Inferior parietal cortex (tissue), 1 donor: ENCODE results near the gene SBK3.
"Not testable (repeated sequence)": the region's sequence is repeated elsewhere in the genome, so short reads cannot be mapped to it uniquely, and the experiment has no call there.

Experiments
- DNase-seq: peaks from one replicate; pipeline ENCODE4 v3.0.0-alpha.2; 2016; ENCODE audit errors: extremely low spot score

Gene SBK3

DNA sequence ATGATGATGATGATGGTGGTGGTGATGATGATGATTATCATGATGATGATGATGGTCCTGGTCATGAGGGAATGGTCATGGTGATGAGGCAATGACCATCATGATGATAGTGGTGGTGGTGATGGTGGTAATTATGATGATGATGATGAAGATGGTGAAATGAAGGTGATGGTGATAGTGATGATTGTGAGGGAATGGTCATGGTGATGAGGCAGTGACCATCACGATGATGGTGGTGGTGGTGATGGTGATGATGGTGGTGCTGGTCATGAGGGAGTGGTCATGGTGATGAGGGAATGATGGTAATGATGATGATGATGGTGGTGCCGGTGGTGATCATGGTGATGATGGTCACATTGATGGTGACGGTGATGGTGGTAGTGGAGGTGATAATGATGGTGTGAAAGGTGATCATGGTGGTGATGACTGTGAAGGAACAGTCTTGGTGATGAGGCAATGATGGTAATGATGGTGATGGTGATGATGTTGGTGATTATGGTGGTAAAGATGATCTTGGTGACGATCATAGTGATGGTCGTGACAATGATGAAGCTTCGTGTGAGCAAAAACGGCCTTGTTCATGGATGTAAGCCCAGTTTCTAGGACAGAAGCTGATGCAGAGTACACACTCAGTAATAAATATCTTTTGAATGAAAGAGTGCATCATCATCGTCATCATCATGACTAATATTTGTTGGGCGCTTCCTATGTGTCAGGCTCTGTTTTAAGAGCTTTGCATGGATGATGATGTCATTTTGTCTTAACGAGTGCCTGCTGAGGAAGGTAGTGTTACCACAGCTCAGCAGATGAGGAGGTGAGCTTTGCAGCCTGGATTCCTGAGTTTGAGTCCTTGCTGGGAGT lies 25.7 kb downstream of the SBK3 start:
- DNase-seq, result no peak

DNA sequence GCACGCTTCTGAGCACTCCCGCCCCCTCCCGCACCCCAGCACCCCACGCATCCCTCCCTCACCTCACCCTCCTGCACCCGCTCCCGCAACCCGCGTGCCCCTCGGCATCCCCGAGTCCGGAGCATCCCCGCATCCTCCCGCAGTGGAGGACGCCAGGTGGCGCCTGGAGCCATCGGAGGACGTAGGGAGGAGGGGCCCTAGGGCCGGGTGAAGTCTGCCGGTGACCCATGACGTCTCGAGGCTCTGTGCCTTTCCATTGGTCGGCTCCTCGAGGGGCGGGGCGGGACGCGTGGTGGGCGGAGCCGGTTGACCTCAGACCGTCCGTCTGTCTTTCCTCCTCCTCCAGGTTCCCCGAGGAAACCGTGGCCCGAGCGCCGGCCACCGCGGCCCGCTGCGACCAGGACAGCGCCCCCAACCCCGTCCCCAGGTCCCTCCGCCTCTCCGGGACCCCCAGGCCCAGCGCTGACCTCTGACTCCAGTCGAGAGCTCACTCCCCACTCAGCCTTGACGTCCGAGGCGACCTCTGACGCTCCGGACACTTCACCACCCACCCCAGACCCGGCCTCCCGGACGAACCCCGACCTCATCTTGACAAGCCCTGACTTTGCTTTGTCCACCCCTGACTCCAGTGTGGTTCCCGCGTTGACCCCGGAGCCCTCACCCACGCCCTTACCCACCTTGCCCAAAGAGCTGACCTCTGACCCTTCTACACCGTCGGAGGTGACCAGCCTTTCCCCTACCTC lies 28.3 kb downstream of the SBK3 start:
- DNase-seq, result peak; percentile 92

DNA sequence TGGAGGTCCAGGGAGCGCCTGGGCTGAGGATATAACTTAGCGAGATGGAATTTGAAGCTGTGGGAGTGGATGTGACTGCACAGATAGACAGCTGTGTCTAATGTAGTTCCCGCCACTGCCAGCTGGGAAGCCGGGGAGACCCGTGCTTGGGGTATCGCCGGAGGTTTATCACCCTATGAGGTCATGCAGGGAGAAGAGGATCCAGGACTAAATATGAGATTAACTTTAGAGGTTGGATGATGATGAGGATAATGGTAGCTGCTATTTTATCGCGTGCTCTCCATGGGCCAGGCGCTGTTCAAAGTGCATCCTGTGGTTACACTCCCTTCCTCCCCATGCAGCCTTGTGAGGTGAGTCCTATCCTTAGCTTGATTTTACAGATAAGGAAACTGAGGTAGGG lies 37.2 kb downstream of the SBK3 start:
- no peak for DNase-seq

DNA sequence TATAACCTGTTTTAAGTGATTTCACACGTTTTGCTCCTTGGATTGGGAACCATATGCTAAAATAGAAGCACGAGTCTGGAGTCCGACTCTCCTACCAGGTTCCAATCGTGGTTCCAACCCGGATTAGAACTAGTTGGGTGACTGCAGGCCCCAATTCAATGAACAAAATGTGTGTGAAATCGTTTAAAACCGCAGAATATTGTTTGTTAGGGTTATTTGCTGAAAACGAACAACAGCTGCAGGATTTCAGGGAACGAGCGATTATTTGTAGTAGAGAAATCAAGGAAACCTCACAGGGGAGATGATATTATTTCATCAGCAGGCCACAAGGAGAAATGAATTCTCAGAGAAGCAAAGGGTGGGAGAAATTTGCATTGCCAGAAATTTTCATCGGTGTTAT lies 40.4 kb downstream of the SBK3 start:
- no peak for DNase-seq

DNA sequence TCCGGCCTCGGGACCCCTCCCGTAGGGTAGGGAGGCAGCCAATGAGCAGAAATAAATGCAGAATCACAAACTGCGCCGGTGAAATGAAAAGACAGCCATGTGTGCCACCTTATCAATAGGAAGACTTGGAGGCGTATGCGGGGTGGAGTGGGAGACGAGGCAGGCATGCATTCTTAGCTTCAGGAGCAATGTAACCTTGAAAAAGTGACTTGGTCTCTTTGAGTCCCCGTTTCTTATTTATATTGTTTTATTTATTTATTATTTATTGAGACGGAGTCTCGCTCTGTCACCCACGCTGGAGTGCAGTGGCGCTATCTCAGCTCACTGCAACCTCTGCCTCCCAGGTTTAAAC lies 41.1 kb downstream of the SBK3 start:
- no peak for DNase-seq

DNA sequence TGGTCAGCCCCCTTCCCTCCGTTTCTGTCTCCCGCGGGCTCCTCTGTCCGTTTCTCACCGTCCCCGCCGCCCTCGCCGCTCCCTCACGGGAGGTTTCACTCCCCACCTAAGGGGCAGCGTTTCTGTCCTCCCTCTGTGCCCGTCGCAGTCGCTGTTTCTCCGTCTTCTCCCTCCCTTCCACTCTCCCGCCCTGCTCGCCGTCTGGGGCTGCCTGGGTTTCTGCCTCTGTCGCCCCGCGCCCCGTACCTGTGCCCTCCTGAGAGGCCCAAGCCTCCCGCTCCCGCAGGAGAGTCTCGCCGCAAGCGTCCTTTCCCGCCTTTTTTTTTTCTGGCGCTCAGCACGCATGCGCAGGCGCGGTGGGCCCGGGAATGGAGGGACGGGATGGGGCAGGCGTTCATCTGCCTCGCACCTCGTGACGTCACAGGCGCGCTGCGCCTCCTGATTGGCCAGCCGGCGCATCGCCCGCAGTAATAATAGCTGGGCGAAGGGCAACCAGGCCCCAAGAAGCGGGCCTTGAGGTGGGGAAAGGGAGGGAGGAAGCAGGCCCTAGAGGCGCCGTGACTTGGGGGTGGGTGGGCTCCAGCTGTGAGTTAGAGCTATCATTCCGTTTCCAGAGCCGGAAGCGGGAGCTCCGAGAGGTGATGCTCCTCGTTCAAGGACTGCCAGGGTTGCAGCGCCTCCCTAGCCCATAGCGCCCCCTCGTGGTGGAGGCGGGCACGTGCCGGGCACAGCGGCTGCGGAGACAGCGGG lies 41.7 kb downstream of the SBK3 start:
- peak; percentile 97 for DNase-seq

DNA sequence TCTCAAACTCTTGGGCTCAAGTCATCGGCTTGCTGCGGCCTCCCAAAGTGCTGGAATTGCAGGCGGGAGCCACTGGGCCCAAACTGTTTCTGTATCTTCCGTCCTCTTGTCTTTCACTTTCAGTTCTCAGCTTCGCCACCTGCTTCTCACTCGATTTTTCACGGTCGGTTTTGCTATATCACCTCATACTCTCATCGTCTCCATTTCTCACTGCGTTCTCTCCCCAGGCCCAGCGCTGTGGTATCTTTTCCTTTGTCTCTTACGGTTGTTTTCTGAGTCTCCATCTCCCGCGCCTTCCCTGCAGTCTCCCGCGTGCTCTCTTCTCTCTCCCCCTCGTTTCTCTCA lies 42.2 kb downstream of the SBK3 start:
- no peak for DNase-seq

DNA sequence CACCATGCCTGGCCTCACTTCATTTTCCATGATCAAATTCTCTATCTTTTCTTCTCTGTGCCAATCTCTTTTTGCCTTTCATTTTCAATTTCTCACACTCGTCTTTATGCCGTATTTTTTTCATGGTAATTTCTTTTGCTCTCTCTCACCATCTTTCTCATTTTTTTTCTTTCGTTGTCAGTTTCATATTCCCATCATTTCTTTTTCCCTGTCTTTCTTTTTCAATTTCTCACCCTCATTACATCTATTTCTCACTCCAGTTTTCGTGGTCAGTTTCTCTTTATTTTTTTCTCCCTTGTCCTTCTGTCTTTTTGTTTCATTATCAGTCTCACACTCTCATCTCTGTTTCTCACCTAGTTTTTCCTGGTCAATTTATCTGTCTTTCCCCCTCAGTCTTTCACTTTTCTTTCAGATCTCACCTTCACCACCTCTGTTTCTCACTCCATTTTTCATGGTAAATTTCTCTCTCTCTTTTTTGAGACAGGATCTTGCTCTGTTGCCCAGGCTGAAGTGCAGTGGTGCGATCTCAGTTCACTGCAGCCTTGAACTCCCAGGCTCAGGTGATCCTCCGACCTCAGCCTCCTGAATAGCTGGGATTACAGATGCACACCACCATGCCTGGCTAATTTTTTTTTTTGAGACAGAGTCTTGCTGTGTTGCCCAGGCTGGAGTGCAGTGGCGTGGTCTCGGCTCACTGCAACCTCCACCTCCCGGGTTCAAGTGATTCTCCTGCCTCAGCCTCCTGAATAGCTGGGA lies 43.0 kb downstream of the SBK3 start:
- no peak for DNase-seq

DNA sequence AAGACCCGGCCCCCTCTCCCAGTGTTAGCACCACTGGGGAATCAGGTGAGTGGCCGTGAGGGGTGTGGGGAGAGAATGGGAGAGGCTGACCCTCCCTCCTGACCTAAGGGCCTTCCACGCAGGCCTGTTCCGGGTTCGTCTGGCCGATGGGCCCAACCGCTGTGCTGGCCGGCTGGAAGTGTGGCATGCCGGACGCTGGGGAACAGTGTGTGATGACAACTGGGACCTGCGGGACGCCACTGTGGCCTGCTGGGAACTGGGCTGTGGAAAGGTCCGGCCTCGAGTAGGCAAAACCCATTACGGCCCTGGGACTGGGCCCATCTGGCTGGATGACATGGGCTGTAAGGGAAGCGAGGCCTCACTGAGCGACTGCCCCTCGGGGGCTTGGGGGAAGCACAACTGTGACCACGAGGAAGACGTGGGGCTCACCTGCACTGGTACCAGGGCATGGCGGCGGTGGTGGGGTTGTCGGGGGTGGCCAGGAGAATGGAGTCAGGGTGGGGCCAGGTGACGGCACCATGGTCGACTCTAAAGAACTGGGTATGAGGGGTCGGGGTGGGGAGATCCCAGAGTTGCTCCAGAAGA lies 44.9 kb downstream of the SBK3 start:
- no peak for DNase-seq

DNA sequence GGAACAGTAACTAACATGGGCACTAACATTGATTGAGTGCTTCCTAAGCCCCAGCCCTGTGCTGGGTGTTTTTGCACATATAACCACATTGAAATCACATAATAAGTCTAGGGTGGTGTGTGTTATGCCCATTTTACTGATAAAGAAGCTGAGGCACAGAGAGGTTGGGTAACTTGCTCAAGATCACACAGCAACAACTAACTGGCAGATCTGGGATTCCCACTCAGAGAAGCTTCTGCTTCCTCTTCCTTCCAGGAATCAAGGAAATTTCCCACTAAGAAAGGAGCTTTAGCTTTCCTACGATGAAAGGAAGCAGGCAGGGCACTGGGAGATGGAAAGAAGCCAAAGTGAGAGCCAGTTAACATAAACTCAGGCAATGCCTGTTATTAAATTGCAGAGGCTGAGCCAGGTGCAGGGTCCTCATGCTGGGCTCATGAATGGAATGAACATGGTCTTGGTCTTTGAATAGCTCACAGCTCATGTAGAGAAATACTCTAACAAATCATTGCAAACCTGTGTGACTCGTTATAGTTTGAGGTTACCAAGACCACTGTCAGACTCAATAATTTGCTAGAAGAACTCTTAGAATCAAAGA lies 47.0 kb downstream of the SBK3 start:
- DNase-seq, result no peak

DNA sequence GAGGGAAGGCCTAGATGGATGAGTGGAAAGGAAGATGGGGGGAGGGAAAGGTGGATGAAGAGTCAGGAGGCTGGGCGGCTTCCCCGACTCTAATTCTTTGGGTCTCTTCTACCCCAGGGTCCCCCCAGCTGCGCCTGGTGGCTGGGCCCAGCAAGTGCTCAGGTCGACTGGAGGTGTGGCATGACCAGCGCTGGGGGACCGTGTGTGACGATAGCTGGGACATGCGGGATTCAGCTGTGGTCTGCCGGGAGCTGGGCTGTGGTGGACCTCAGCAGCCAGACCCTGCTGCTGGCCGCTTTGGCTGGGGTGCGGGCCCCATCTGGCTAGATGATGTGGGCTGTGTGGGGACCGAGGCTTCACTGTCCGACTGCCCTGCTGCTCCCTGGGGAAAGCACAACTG lies 47.6 kb downstream of the SBK3 start:
- no peak for DNase-seq

DNA sequence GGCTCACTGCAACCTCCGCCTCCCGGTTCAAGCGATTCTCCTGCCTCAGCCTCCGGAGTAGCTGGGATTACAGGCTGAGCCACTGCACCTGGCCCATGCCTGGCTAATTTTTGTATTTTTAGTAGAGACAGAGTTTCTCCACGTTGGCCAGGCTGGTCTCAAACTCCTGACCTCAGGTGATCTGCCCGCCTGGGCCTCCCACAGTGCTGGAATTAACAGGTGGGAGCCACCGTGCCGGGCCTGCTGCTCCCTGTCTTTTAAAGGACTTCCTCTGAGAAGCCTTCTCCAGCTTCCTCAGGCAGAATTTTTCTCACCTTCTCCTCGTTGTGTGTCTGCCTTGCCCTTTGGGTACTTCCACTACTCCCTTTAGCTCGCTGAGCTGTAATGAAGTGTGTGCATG lies 48.5 kb downstream of the SBK3 start:
- not testable (repeated sequence) for DNase-seq

DNA sequence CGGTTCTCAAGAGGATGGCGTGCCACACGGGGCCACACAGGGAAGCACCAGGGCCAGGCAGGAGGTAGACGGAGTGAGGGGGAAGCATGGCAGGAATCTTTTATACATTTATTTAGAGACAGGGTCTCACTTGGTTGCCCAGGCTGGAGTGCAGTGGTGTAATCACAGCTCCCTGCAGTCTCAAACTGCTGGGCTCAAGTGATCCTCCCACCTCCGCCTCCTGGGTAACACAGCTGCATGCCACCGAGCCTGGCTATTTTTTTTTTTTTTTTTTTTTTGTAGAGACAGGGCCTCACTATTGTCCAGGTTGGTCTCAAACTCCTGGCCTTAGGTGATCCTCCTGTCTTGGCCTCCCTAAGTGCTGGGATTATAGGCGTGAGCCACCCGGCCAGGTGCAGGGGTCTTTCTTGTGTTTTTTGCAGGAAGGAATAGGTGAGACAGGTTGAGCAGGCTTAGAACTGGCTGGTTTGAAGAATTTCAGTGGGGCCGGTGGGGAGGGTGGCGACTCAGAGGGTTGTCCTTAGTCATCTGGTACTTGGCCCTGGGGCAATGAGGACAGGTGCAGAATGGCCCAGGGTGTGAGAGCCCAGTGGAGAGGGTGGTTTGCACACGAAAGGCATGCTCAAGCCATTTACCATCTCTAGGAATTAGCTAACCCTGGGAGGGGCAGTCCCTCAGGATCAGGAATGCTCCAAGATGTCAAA lies 49.5 kb downstream of the SBK3 start:
- no peak for DNase-seq

DNA sequence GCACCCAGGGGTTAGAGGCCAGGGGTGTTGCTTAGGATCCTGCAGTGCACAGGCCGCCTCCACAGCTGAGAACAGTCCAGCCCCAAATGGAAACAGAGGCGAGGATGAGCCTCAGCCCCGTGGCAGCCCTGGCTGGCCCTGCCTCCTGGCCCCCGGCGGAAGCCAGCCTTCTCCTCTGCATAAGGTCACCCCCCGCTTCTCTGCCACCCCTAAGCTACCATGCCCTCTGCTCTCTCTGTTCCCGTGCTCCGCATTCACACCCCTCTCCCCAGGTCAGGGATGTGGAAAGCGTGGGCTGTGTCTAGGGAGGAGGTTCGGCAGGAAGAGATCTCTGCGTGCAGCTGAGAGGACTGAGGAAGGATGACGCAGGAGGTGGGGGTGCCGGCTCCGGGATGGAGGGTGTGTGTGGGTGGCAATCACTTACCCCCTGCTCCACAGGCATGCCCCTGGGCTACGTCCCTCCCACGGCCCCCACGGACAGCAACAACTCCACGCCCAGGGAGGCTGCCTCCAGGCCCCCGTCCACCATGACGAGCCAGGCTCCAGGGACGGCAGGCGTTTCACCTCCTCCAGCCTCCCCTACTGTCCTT lies 51.1 kb downstream of the SBK3 start:
- DNase-seq, result no peak

DNA sequence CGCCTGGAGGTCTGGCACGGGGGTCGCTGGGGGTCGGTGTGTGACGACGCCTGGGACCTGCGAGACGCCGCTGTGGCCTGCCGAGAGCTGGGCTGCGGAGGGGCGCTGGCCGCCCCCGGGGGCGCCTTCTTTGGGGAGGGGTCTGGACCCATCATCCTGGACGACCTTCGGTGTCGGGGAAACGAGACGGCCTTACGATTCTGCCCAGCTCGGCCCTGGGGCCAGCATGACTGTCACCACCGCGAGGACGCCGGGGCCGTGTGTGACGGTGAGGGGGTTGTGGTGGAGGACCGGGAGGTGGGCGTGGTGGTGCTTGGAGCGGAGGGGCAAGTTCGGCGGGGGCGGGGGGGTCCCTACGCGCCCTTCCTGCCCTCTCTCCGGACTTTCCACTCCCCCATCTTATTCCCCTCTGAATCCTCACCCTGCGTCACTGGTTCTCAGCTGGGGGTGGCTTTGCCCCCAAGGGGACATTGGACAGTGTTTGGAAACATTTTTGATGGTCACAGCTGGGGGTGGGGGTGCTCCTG lies 51.6 kb downstream of the SBK3 start:
- DNase-seq, result no peak

DNA sequence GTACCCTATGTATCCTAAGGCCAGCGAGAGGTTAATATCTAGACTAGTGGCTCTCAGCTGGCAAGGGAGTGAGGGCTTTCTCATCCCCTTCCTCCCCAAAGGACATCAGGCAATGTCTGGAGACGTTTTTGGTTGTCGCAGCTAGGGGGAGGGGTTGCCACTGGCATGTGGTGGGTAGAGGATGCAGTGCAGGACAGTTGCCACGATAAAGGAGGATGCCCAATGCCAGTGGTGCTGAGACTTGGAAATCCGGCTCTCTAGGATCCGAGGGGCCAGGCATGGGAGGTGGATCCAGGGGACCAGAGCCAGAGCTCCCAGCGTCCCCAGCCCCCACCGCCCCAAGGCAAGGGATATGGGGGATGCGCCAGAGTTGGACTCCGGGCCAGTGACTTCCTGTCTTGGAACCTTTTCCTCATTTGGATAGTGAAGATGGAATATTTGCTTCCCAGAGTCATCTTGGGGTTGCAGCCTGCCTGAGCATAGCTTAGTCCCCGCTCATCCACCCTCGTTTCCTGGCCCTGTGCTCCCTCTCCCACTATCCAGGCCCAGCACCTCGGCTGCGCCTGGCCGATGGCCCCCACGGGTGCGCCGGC lies 52.2 kb downstream of the SBK3 start:
- DNase-seq, result no peak

DNA sequence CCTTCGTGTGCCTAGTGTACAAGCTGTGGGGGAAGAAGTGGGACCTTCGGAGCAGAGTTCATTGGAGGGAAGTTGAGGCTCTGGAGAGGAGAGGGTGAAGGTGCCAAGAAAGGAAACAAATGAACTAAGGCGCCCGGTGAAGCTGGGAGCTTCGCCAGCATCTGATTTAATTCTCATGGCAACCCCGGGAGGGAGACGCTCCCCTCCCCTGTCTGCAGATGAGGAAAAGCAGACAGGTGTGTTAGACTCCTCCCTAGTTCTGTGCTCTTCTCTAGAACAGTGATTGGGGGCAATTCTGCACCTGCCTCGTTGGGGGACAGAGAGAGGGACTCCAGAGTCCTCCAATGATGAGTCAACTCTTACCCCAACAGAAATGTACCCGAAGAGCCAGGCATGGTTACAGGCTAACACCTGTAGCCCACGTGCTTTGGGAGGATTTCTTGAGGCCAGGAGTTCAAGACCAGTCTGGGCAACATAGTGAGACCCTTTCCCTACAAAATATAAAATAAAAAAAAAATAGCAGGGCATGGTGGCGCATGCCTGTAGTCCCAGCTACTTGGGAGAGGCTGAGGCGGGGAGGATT lies 52.9 kb downstream of the SBK3 start:
- DNase-seq, result no peak

DNA sequence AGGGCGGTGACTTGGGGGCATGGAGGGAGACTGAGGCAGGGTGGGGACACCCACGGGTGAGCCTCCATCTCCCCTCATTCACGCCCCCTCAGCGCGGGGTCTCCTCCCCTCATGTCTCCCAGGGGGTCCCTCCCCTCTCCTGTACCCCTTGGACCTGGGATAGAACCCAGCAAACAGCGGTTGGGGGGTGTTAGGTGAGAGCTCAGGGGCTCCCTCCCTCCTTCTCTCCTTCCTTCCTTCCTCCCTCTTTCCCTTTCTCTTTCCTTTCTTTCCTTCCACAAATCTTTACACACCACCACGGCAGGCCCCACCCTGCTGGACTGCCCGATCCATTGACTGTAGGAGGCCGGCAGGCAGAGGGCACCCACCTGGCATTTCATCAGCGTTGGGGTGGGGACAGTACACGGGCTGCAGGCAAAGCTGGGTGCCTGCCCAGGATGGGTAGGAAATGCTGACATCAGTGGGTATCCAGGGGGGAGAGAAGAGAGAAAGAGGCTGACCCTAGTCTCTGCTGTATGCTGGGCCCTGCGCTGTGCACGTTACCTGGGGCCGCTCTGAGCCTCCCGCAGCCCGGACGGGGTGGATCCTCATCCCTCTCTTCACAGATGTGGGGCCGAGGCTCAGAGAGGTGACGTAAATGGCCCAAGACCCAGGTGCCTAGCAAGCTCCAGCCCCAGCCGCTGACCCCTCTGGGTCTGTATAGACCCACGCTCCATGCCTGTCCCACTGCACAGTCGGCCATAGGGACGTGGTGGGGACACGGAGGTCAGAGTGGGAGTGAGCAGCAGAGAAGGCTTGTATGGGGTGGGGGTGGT lies 53.6 kb downstream of the SBK3 start:
- no peak for DNase-seq
